ENCODE results near the gene SPOPL. TPM values are rescaled to one million over a fixed set of nuclear protein-coding genes. Genes with fewer than 3 reads are reported as not detected.

SPOPL gene
- total and polyA plus RNA-seq, 2 of the 4 experiments (the other 2 are of a cell fraction): 4.8 to 20.3 TPM

GRCh38 chr2:138618971-138619370 is 117.4 kb downstream of the SPOPL start:
- no peaks in the 10 kb centered on the region for H3K4me1 ChIP-seq (ENCODE audit: control insufficient read depth, insufficient read depth, low read length)
- H3K27ac ChIP-seq (ENCODE audit: insufficient read depth, low read length): no peak overlapping the region
- no peak overlapping the region for H4K8ac ChIP-seq (ENCODE audit: low read depth in 2 of 2, low read length in 2 of 2)
- H3K9me3 ChIP-seq (ENCODE audit: control insufficient read depth, insufficient read depth, low read length): no peaks in the 10 kb centered on the region
- H3K4ac ChIP-seq (ENCODE audit: low read depth, low read length): no peak overlapping the region
- dilution Hi-C loops (cut with HindIII; ENCODE audit: low sequenced_read_pairs, unreplicated experiment): no loop called here
- DNase-seq: no peak
- H2BK15ac ChIP-seq (ENCODE audit: low read depth, low read length): no peak overlapping the region
- H2AFZ ChIP-seq (replicated peaks; ENCODE audit: low read length, poor library complexity): no peak overlapping the region
- in situ Hi-C loops (cut with MboI; ENCODE audit: low sequenced_read_pairs): no loop called here
- intact Hi-C loops (cut with micrococcal nuclease): no loop called here
- CTCF ChIA-PET: no interaction called here
- no peak overlapping the region for H3K18ac ChIP-seq (ENCODE audit: low read depth, low read length)
- no peak overlapping the region for H3K23ac ChIP-seq (ENCODE audit: low read depth, low read length)
- BruUV-seq (replicated peaks): no TSS peak
- POLR2A ChIA-PET (ENCODE audit: unreplicated experiment): no interaction called here
- H3K36me3 ChIP-seq (ENCODE audit: control insufficient read depth, insufficient read depth, low read length): no peaks in the 10 kb centered on the region
- TF ChIP-seq USF2 (IDR thresholded peaks at IDR 0.05; ENCODE audit: low read depth, low read length) (no peak), POLR2A (IDR thresholded peaks at IDR 0.05; ENCODE audit: low read depth, low read length) (no peak), MXI1 (IDR thresholded peaks at IDR 0.05; ENCODE audit: borderline replicate concordance, low read depth, low read length) (no peak), SMC3 (IDR thresholded peaks at IDR 0.05; ENCODE audit: low read depth, low read length) (no peak), BHLHE40 (IDR thresholded peaks at IDR 0.05; ENCODE audit: low read depth, low read length) (no peak), MAFK (IDR thresholded peaks at IDR 0.05; ENCODE audit: low read depth, low read length) (no peak)
- H4K5ac ChIP-seq (ENCODE audit: low read depth, low read length): no peak overlapping the region
- H3K56ac ChIP-seq (ENCODE audit: extremely low read depth, insufficient read depth, low read length): no peak overlapping the region
- H2AK9ac ChIP-seq (replicated peaks; ENCODE audit: low read depth, low read length, poor library complexity): no peak overlapping the region
- H3K14ac ChIP-seq (replicated peaks; ENCODE audit: low read depth, low read length): no peak overlapping the region
- H3K79me1 ChIP-seq (ENCODE audit: low read depth in 1 of 2, low read length in 2 of 2): no peaks in the 10 kb centered on the region
- 100% methylated on average over 1 of the region's 3 CpGs; no CpG with 5 or more reads in 1 of the 2 experiments for WGBS, 2 experiments (ENCODE audit: extremely low coverage in 2 of 2, insufficient read length in 1 of 2)
- H3K27me3 ChIP-seq (ENCODE audit: control insufficient read depth, insufficient read depth, low read length): peaks cover 3% of the 10 kb centered on the region
- no peaks in the 10 kb centered on the region for H3K9me1 ChIP-seq (ENCODE audit: insufficient read depth, low read length)
- no peak overlapping the region for H4K91ac ChIP-seq (ENCODE audit: insufficient read depth, low read depth, low read length)
- H3K4me2 ChIP-seq (ENCODE audit: low read depth, low read length): no peak overlapping the region
- no peak for ATAC-seq (ENCODE audit: low read depth)
- H2BK120ac ChIP-seq (ENCODE audit: low read depth, low read length): no peak overlapping the region
- no peak overlapping the region for H3K9ac ChIP-seq (ENCODE audit: low read depth, low read length)
- no peak overlapping the region for H2BK5ac ChIP-seq (ENCODE audit: low read depth, low read length, poor library complexity, severe bottlenecking)
- H2BK20ac ChIP-seq (ENCODE audit: low read depth, low read length): no peak overlapping the region
- H4K20me1 ChIP-seq (ENCODE audit: insufficient read depth, low read length): no peaks in the 10 kb centered on the region
- no peak overlapping the region for H3K4me3 ChIP-seq (ENCODE audit: insufficient read depth, low read depth, low read length)
- H2AK5ac ChIP-seq (ENCODE audit: low read depth, low read length): no peak overlapping the region
